Measurements from ENCODE around the gene KIR3DL1. TPM values are rescaled to one million over a fixed set of nuclear protein-coding genes. Genes with fewer than 3 reads are reported as not detected.
A peak's percentile ranks its signal among the peaks of the same experiment; 100 is the strongest.
"Not testable (repeated sequence)": the region's sequence is repeated elsewhere in the genome, so short reads cannot be mapped to it uniquely, and the experiment has no call there.

KIR3DL1 gene
- total RNA-seq, 3 donors from 2014 or later, result 0.13 to 0.14 TPM; not detected in 1

GRCh38 chr19:54843171-54843570 is 26.9 kb downstream of the KIR3DL1 start:
- not testable (repeated sequence) for H3K9me3 Mint-ChIP-seq; ATAC-seq; H3K36me3 Mint-ChIP-seq (ENCODE audit: insufficient read depth); DNase-seq; H3K4me1 Mint-ChIP-seq (ENCODE audit: low read depth); H3K4me3 Mint-ChIP-seq
- H3K27me3 Mint-ChIP-seq (ENCODE audit: low read depth), result peaks cover 14% of the 10 kb centered on the region

- H3K9me3 Mint-ChIP-seq; H3K36me3 Mint-ChIP-seq (ENCODE audit: insufficient read depth); ATAC-seq; DNase-seq; H3K4me1 Mint-ChIP-seq (ENCODE audit: low read depth): not testable (repeated sequence)
- H3K27me3 Mint-ChIP-seq (ENCODE audit: low read depth), result peaks cover 15% of the 10 kb centered on the region
- H3K4me3 Mint-ChIP-seq, result peak within 1 kb of the TSS; percentile 42
Measured at GRCh38 chr19:54850061-54850640, 33.9 kb downstream of the KIR3DL1 start, which contains the start of gene KIR3DL2. Gene KIR3DL2, plus strand, starts transcription at chr19:54850443. Its CDS starts 33 bp downstream, at chr19:54850476.

- Mint-ChIP-seq H3K27me3 (ENCODE audit: low read depth) (peaks cover 11% of the 10 kb centered on the region), H3K4me1 (ENCODE audit: low read depth) (no peaks in the 10 kb centered on the region), H3K36me3 (ENCODE audit: insufficient read depth) (no peaks in the 10 kb centered on the region), H3K4me3 (no peak overlapping the region), H3K9me3 (peaks cover 5% of the 10 kb centered on the region)
- no peak for DNase-seq
- ATAC-seq, result no peak
Measured at GRCh38 chr19:54850930-54851329, 34.7 kb downstream of the KIR3DL1 start.

GRCh38 chr19:54851353-54851752 is 35.1 kb downstream of the KIR3DL1 start:
- no peaks in the 10 kb centered on the region for H3K36me3 Mint-ChIP-seq (ENCODE audit: insufficient read depth)
- H3K4me1 Mint-ChIP-seq (ENCODE audit: low read depth), result no peaks in the 10 kb centered on the region
- no peak overlapping the region for H3K4me3 Mint-ChIP-seq
- no peak for ATAC-seq
- H3K27me3 Mint-ChIP-seq (ENCODE audit: low read depth), result peaks cover 9% of the 10 kb centered on the region
- peaks cover 3% of the 10 kb centered on the region for H3K9me3 Mint-ChIP-seq
- no peak for DNase-seq

GRCh38 chr19:54855241-54855640 is 39.0 kb downstream of the KIR3DL1 start:
- H3K27me3 Mint-ChIP-seq (ENCODE audit: low read depth), result peaks cover 13% of the 10 kb centered on the region
- not testable (repeated sequence) for H3K4me1 Mint-ChIP-seq (ENCODE audit: low read depth); H3K36me3 Mint-ChIP-seq (ENCODE audit: insufficient read depth); H3K9me3 Mint-ChIP-seq; ATAC-seq; H3K4me3 Mint-ChIP-seq; DNase-seq

- H3K9me3 Mint-ChIP-seq; DNase-seq; ATAC-seq; H3K4me3 Mint-ChIP-seq; H3K4me1 Mint-ChIP-seq (ENCODE audit: low read depth); H3K36me3 Mint-ChIP-seq (ENCODE audit: insufficient read depth); H3K27me3 Mint-ChIP-seq (ENCODE audit: low read depth): not testable (repeated sequence)
Measured at GRCh38 chr19:54858476-54858875, 42.2 kb downstream of the KIR3DL1 start.

GRCh38 chr19:54859421-54859820 is 43.2 kb downstream of the KIR3DL1 start:
- H3K9me3 Mint-ChIP-seq; H3K36me3 Mint-ChIP-seq (ENCODE audit: insufficient read depth); H3K4me3 Mint-ChIP-seq; H3K27me3 Mint-ChIP-seq (ENCODE audit: low read depth); ATAC-seq; DNase-seq; H3K4me1 Mint-ChIP-seq (ENCODE audit: low read depth): not testable (repeated sequence)

GRCh38 chr19:54863459-54863858 is 47.2 kb downstream of the KIR3DL1 start:
- peaks cover 18% of the 10 kb centered on the region for H3K27me3 Mint-ChIP-seq (ENCODE audit: low read depth)
- H3K9me3 Mint-ChIP-seq; H3K4me1 Mint-ChIP-seq (ENCODE audit: low read depth); DNase-seq; H3K36me3 Mint-ChIP-seq (ENCODE audit: insufficient read depth); ATAC-seq; H3K4me3 Mint-ChIP-seq: not testable (repeated sequence)

GRCh38 chr19:54871696-54872095 is 55.4 kb downstream of the KIR3DL1 start:
- ATAC-seq, result no peak
- H3K9me3 Mint-ChIP-seq, result no peaks in the 10 kb centered on the region
- no peaks in the 10 kb centered on the region for H3K36me3 Mint-ChIP-seq (ENCODE audit: insufficient read depth)

GRCh38 chr19:54873990-54874389 is 57.7 kb downstream of the KIR3DL1 start, which contains the start of gene FCAR:
Gene FCAR, plus strand, starts transcription at chr19:54874235. Its CDS starts 55 bp downstream, at chr19:54874290.
- Mint-ChIP-seq H3K36me3 (ENCODE audit: insufficient read depth) (no peaks in the 10 kb centered on the region), H3K4me3 (no peak within 1 kb of the TSS), H3K27me3 (ENCODE audit: low read depth) (peaks cover 13% of the 10 kb centered on the region), H3K4me1 (ENCODE audit: low read depth) (no peaks in the 10 kb centered on the region), H3K9me3 (no peaks in the 10 kb centered on the region)
- ATAC-seq, result no peak
- no peak for DNase-seq

More at GRCh38 chr19:54871696-54872095, 55.4 kb downstream of the KIR3DL1 start:
- peaks cover 14% of the 10 kb centered on the region for H3K27me3 Mint-ChIP-seq (ENCODE audit: low read depth)
- no peaks in the 10 kb centered on the region for H3K4me1 Mint-ChIP-seq (ENCODE audit: low read depth)
- no peak overlapping the region for H3K4me3 Mint-ChIP-seq
- no peak for DNase-seq

- Mint-ChIP-seq H3K27me3 (ENCODE audit: low read depth) (peaks cover 18% of the 10 kb centered on the region), H3K9me3 (no peaks in the 10 kb centered on the region), H3K4me3 (no peak overlapping the region), H3K4me1 (ENCODE audit: low read depth) (no peaks in the 10 kb centered on the region), H3K36me3 (ENCODE audit: insufficient read depth) (no peaks in the 10 kb centered on the region)
- DNase-seq, result no peak
- no peak for ATAC-seq
Measured at GRCh38 chr19:54875506-54875905, 59.2 kb downstream of the KIR3DL1 start.

GRCh38 chr19:54877471-54877870 is 61.2 kb downstream of the KIR3DL1 start:
- no peak overlapping the region for H3K4me3 Mint-ChIP-seq
- no peaks in the 10 kb centered on the region for H3K36me3 Mint-ChIP-seq (ENCODE audit: insufficient read depth)
- DNase-seq (no peak), ATAC-seq (no peak)
- H3K4me1 Mint-ChIP-seq (ENCODE audit: low read depth), result no peaks in the 10 kb centered on the region
- H3K27me3 Mint-ChIP-seq (ENCODE audit: low read depth), result peaks cover 24% of the 10 kb centered on the region
- H3K9me3 Mint-ChIP-seq, result no peaks in the 10 kb centered on the region

Other genes with a start within 250 kb of the KIR3DL1 start
- not detected for gene LILRA2, start 242.7 kb upstream of the KIR3DL1 start, total RNA-seq
- not detected for gene LILRA1, start 222.8 kb upstream of the KIR3DL1 start, total RNA-seq
- 1 to 10 TPM in 1 of 3 donors, under 1 TPM in 2; 0.37 to 1.1 (median 0.83) TPM for gene LILRB1, start 186.0 kb upstream of the KIR3DL1 start, total RNA-seq
- under 1 TPM in 1 of 3 donors, not detected in 2; 0.22 TPM for gene LILRB4, start 153.5 kb upstream of the KIR3DL1 start, total RNA-seq
- not detected for gene KIR3DL3, start 92.0 kb upstream of the KIR3DL1 start, total RNA-seq
- gene KIR2DL3, start 78.0 kb upstream of the KIR3DL1 start, total RNA-seq, result under 1 TPM in 1 of 3 donors, not detected in 2; 0.37 TPM
- not detected for gene KIR2DL1, start 46.7 kb upstream of the KIR3DL1 start, total RNA-seq
- not detected for gene KIR2DL4, start 12.9 kb upstream of the KIR3DL1 start, total RNA-seq
- gene KIR2DS4, start 16.2 kb downstream of the KIR3DL1 start, total RNA-seq, result under 1 TPM in 2 of 3 donors, not detected in 1; 0.11 to 0.40 TPM
- 1 to 10 TPM; 1.1 to 2.2 (median 1.7) TPM for gene KIR3DL2, start 34.0 kb downstream of the KIR3DL1 start, total RNA-seq
- gene FCAR, start 57.8 kb downstream of the KIR3DL1 start, total RNA-seq, result not detected
- under 1 TPM in 2 of 3 donors, not detected in 1; 0.65 to 0.82 TPM for gene NCR1, start 89.7 kb downstream of the KIR3DL1 start, total RNA-seq
- not detected for gene NLRP7, start 131.1 kb downstream of the KIR3DL1 start, total RNA-seq
- gene NLRP2, start 149.9 kb downstream of the KIR3DL1 start, total RNA-seq, result 1 to 10 TPM; 1.7 to 7.1 (median 3.5) TPM
- gene GP6, start 221.8 kb downstream of the KIR3DL1 start, total RNA-seq, result under 1 TPM in 2 of 3 donors, not detected in 1; 0.26 to 0.53 TPM
- 10 to 100 TPM; 19.2 to 40.7 (median 19.5) TPM for gene RDH13, start 246.7 kb downstream of the KIR3DL1 start, total RNA-seq